NCI-H2081 treated with DMSO at 0.1 percent for 48 hours (cell line): ENCODE data around the gene LIPI.
"Not testable (repeated sequence)": the region's sequence is repeated elsewhere in the genome, so short reads cannot be mapped to it uniquely, and the experiment has no call there.

Source experiments
- DNase-seq: peaks from one replicate; lab custom pipeline; 2025; lab: John Stamatoyannopoulos, UW

LIPI gene

DNA sequence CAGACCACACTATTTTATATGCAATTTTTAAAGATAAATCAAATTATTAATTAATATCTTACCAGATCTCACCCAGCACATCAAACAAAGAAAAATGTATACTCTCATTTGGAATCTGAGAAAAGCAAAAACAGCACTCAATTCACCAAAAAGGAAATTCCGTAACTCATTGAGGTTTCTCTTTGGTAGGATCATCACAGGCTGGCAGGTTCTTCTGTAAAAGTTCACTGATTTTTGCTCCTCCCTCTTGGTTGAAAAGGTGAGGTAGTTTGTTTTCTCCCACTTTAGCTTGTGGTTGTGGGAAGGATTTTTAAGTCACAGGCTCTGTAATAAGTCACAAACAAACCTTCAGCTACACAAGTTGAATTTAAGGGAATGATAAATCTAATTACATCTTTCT is at the start of gene LIPI:
TSS of gene LIPI (minus strand) at position 218 of the 400 bp plus-strand sequence. CDS start at position 108, 110 bp downstream.
- DNase-seq, result no peak

DNA sequence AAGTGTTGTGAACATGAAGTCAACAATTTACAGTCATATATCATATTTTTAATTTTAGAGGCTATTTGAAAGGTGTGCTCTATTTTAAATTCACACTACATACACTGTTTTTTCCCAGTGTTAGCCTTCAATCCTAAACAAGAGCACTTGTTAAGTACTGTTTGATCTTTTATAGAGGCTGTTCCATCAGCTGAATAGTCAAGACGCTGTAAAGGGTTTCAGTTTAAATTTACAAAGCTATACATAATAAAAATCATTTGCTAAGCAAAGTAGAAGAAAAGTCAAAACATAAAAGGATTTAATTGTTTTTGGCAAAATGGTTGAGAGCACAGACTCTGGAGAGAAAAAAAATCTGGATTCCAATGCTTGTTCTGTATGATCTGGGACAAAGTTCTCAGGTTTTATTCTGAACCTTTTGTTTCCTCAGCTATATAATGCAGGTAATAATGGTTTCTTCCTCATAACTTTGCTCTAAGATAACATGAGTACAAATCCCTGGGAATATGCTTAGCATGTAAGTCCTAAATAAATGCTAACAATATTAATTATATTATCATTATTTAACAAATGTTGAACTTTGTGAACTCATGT is 49.5 kb upstream of the LIPI start:
- DNase-seq, result no peak

DNA sequence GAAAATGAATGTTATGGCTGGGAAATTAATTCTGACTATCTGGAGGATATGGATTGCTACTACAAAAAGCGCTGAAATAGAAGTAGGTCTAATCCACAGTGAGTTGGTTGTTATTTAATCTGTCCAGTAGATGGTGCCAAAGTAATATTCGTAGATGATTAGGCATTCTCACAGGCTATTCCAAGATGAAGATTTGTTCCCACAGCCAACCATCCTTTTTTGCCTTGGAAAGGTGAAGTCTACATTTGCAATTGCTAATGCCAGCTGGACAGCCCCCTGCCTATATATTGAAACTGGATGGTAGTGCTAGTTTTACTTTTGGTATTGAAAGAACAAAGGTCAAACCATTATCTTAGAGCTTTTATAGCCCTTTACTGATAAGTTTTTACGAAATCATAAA is 49.0 kb upstream of the LIPI start:
- DNase-seq, result no peak

DNA sequence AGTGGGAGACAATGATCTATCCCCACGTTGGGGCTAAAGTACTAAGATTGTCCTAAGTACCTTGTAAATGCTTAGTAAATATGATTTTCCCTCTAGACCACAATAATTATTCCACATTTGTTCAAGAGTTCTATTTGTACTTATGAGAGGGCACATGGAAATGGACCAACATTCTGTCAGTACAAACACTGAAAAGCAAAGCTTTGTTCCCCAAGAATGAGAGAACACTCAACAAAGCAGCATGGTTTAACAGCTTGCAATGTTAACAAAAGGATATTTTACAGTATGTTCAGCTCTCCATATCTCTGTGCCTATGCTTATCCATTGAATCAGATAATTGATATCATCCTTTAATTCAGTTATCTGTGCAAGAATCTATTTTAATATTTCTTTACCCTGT is 40.6 kb upstream of the LIPI start:
- DNase-seq, result no peak

DNA sequence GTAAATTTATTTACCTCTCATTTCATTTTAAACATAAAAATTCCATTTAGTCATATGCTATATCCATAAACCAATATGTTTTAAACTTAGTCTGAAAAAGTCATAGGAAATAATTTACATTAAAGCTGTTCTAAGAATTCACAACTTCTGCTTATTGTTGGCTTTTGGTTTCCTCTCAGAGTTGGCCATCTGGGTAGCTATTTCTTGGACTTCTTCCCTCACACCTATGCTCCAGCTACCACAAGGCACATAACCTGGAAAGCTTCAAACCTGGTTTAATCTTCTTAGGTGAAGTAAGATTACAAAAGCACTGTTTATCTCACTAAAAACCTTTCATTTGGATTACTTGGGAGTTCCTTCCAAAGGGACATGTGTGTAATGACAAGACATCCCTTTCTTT is 35.0 kb upstream of the LIPI start:
- no peak for DNase-seq

DNA sequence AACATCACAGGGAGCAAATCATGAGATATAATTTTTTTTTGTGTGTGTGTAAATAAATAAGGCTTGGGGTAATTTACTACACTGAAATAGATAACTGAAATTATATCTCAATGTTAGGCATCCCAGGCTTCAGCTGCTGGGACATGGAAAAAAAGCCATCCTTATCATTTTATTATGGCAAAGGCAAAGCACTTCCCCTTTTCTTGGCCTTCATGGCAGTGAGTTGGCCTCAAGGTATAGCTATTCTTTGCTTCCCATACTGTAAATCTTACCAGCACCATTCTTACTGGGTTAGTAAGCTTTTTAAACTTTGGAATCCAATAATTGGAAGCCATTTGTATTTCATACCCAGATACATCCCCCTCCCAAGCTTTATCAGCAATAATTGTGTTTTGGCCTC is 34.2 kb upstream of the LIPI start:
- no peak for DNase-seq

DNA sequence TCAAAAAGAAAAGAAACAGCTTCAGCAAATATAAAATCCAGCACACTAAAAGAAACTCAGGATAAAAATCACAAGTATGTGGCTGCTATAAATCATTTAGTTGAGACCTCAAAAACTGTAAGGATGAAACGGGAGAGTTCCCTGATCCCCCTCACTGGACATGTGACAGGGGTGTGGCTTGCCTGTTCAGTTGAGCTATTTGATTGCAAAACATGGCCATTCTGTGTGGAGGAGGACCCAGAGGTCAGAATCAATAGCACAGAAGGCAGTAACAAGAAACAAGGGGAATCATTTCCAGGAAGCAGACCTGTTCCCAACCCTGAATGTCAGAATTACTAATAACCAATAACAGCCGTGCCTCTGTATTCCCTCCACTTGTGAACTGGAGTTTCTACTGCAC is 33.1 kb upstream of the LIPI start:
- DNase-seq, result no peak

DNA sequence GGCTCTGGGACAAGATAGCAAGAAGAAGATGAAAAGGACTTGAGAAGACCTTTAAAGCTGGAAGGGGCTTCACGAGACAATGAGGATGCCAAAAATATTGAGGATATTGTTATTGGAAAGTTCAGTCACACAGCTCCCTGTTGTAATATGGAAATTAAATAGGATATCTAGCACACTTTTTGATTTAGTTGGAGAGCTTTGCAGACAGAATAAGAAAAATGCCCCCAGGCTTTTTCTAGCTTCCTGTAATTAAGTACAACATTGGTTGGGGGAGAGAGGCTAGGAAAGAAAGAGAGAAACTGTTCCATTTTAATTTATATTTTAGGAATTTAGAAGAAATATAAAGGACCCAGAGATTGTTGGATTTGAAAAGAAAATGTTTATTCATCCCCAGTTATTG is 32.7 kb upstream of the LIPI start:
- no peak for DNase-seq

DNA sequence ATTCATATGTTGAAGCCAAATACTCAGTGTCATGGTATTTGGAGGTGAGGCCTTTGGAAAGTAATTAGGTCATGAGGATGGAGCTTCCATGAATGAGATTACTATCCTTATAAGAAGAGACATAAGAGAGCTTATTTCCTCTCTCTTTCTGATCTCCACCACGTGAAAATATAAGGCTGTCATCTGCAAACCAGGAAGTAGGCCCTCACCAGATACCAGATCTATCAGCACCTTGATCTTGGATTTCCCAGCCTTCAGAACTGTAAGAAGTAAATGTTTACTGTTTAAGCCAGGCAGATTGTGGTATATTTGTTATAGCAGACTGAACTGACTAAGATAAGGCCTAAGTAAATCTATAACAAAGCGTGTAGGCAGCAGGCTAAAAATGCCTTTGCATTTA is 30.5 kb upstream of the LIPI start:
- DNase-seq, result no peak

DNA sequence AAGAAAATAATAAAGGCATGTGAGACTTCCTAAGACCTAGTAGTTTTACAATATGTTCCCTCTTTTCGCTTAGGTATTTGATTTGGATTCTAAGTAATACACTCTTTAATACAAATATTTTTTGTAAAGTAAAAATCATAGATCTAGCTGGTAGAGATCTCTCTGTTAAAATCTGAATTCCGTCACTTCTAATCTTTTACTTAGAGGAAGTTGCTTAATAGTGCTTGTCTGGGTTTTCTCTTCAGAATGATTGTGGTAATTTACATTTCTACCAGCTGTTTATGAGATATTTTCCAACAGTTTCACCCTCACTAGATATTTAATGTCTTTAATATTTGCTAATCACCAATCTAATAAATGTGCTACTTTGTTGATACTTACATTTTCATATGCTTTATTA is 28.5 kb upstream of the LIPI start:
- DNase-seq, result no peak

DNA sequence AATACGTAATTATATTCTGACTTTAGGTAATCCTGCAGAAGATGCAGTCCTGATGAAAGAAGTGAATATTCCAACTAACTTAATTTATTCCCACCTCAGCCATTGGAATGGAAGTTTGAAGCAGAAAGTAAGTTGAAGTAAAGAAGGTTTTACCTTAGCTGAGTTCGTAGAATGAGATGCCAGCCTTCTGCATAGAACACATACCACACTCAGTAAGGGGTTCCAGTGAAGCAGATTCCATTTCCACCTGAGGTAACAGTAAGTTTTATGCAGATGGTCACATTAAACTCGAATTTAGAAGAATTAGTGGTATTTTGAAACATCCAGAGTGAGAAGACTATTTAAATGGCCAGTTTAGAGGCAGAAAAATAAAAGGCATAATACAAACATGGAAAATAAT is 25.4 kb upstream of the LIPI start:
- no peak for DNase-seq

DNA sequence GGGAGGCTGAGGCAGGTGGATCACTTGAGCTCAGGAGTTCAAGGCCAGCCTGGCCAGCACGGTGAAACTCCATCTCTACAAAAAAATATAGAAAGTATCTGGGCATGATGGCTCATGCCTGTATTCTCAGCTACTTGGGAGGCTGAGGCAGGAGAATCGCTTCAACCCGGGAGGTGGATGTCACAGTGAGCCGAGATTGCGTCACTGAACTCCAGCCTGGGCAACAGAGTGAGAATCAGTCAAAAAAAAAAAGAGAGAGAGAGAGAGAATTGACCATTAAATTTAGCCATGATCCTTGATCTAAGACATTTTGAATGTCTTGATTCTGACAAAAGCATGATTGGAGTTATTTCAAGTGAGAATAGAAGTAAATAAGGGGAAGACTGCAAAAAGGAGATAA is 24.3 kb upstream of the LIPI start:
- DNase-seq, result no peak

DNA sequence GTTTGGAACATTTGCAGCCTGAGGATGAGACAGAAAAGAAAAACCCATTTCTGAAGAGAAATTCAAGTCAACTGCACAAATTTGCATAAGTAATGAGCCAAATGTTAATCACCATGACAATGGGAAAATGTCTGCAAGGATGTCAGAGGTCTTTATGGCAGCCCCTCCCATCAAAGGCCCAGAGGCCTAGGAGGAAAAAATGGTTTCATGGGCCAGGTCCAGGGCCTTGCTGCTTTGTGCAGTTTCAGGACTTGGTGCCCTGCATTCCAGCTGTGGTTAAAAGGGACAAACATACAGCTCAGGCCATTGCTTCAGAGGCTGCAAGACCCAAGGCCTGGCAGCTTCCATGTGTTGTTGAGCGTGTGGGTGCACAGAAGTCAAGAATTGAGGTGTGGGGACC is 18.6 kb upstream of the LIPI start:
- DNase-seq, result no peak

DNA sequence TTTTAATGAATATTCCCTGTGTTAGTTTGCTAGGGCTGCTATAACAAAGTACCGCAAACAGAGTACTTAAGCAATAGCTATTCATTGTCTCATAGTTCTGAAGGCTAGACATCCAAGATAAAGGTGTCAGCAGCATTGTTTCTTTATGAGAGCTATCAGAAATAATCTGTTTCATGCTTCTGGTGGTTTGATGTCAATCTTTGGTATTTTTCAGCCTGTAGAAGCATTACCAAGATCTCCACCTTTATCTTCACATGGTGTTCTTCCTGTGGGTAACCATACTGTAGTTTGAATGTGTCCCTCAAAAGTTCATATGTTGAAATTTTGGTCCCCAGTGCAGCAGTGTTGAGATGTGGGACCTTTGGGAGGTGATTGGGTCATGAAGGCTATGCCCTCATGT is 12.6 kb upstream of the LIPI start:
- no peak for DNase-seq

DNA sequence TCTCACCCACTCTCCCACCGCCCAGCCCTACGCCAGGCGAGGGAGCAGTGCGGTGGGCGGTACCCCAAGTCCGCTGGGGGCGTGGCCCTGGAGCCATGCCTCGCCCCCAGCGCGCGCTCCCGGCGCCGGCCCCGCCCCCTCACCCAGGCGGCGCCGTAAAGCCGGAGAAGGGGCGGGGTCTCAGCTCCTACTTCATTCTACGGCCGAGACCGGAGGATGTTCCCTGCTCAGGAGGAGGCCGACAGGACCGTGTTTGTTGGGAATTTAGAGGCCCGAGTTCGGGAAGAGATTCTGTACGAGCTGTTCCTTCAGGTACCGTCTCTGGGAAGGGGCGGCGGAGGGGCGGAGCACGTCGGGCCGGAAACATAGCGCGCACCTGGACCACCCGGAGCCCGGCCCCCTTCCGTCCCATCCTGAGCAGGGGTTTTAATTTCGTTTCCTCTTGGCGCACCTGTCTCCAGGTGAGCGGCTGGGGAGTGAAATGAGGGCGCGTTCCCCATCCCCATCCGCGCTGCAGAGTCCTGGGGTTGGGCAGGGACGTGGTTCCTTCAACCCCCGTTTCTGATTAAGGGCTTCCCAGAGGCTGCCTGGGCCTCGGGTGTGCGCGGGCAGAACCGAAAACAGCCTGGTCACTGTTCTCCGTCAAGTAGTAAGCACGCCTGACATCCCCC is 5.4 kb upstream of the LIPI start, which contains the start of gene RBM11:
TSS of gene RBM11 (plus strand) at position 187 of the 671 bp plus-strand sequence. CDS start at position 217, 30 bp downstream.
- DNase-seq, result no peak

DNA sequence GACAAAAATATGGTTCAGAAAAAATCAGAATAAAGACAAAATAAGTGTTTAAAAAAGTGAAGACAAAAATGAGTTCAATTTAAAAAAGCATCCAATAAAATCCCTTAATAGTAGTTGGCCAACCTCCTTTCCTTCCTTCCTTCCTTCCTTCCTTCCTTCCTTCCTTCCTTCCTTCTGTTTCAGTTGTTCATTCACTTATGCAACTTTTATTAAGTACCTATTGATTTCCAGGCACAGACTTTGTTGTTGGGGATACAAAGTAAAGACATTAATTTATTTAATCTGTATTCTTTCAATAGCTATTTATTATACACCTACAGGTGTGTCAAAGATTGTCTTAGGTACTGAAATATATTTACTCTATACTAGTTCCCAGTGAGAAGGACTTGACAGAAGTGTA is 2.4 kb upstream of the LIPI start:
- DNase-seq, result no peak

DNA sequence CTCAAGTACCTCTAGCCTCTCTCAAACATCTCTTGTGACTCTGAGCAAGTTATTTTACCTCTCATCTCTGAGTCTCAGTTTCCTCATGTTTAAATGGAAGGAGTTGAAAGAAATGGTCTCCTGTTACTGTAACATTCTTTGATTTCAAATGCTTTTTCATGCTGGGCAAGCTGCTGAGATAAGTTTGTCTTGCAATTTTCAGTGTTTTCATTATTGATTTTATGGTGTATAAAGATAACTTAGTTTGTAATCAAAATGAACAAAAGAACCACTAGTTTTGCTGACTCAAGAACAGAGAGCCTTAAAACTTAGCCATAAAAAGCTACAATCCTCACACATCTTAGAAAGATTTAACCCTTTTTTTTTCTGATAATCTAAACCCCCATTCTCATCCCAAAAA is 4.5 kb downstream of the LIPI start:
- no peak for DNase-seq

DNA sequence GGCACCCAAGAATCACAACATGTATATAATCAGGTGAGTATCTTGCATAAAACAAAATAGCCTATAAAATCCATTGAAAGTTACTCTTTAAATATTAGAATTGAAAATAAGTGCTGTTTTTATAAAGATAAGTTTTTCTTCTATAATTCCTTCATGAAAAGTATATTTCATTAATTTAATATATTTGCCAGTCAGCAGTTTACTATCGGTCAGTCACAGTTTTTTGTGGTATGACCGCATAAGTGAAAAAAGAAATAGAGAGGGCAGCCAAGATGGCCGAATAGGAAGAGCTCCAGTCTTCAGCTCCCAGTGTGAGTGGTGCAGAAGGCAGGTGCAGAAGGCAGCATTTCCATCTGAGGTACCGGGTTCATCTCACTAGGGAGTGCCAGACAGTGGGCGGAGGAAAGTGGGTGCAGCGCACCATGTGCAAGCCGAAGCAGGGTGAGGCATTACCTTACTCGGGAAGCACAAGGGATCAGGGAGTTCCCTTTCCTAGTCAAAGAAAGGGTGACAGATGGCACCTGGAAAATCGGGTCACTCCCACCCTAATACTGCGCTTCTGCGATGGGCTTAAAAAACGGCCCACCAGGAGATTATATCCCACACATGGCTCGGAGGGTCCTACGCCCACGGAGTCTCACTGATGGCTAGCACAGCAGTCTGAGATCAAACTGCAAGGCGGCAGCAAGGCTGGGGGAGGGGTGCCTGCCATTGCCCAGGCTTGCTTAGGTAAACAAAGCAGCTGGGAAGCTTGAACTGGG is 44.1 kb downstream of the LIPI start:
- not testable (repeated sequence) for DNase-seq

DNA sequence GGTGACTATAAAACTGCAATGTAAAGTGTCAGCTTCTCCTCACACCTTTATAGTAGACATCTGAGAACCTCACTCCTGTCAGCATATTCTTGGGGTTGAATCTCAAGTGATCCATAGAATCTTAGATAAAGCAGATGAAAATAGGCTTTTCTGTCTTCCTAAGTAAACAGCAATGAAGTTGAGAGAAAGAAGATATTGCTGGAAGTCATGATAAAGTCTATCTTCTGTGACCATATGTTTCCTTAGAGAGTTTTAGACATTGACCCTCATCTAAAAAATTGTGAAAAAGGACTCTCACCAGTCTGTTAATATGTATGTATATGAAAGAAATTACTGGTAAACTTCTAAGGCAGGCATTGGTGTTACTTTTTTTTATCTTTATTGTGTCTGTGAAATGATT is 66.8 kb downstream of the LIPI start:
- no peak for DNase-seq

DNA sequence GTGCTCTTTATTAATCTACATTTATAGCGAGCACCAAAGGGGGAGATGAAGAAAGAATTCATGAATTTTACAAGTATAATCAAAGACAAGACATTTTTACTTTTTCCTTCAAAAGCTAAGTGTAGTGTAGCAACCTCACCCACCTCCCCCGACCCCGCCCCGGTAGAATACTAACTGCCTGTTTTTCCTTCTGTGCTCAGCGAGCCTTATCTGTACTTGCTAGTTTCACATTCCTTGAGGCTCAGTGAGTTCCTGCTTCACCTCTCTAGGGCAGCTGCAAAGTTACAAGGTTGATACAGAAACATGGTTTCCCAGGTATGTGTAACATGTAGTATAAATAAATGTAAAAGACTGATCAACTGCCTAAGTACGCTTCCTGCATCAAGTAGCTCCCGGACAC is 86.5 kb downstream of the LIPI start:
- DNase-seq, result no peak

DNA sequence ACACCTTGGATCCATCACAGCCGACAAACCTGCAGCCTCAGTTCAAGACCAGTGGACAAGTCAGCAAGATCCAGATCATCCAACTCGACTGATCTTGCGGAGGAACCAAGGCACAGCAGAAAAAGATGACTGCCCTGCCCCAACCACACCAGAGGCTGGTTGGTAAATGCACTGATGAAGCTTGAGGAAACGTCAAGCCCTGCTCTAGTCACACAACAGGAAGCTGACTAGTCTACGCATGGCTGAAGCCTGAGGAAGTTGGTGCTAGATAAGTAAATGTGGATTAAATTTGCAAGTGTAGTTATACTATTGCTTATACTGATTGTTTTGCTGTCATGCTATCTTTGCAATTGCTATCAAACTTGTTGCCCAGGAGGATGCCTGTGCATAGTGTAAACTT is 89.0 kb downstream of the LIPI start:
- DNase-seq, result no peak

DNA sequence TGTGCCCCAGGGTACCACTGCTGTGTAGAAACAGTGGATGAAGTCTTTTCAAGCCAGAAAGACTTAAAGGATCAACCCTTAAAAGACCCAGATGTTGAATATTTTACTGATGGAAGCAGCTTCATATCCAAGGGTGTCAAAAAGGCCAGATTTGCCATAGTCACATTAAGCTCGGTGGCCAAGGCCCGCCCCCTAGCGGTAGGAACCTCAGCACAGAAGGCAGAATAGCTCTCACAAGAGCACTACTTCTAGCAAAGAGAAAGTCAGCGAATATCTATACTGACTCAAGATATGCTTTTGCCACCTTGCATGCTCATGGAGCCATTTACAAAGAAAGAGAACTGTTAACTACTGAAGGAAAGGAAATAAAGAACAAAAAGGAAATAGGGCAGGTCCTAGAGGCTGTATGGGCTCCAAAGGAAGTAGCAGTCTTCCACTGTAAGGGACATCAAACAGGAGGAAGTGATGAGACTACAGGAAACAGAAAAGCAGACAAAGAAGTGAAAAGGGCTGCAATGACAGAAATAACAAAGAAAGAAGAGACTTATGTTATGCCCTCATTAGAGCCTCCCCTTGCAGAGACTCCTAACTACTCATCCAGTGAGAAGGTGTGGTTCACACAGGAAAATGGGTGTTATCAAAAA is 90.5 kb downstream of the LIPI start:
- no peak for DNase-seq

DNA sequence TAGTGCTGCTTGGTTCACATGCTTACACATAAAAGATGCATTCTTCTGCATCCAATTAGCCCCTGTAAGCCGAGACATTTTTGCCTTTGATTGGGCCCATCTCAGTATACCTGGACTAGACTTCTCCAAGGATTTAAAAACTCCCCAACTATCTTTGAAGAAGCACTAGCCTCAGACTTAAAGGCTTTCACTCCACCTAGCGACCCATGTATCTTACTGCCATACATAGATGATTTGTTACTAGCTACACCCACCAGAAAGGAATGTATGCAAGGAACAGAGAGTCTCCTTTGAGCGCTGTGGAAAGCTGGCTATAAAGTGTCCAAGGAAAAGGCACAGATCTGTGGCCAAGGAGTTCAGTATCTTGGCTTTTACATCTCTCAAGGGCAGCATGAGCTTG is 91.7 kb downstream of the LIPI start:
- DNase-seq, result no peak
